HG03066 (cell line): ENCODE measurements around the gene DACT2.
"Not testable (repeated sequence)": the region's sequence is repeated elsewhere in the genome, so short reads cannot be mapped to it uniquely, and the experiment has no call there.

Experiments used
- ATAC-seq: cut with Tn5 transposase; IDR thresholded peaks from one replicate; pipeline ENCODE4 v1.9.1; 2021; ENCODE audit warnings: low read depth; ENCODE audit not compliant: unreplicated experiment

Gene DACT2

GRCh38 chr6:168285456-168285855 is 34.1 kb downstream of the DACT2 start:
- ATAC-seq = no peak

GRCh38 chr6:168284187-168284586 is 35.4 kb downstream of the DACT2 start:
- ATAC-seq = no peak

GRCh38 chr6:168283686-168284025 is 35.9 kb downstream of the DACT2 start:
- no peak for ATAC-seq

GRCh38 chr6:168282985-168283685 is 36.4 kb downstream of the DACT2 start:
- ATAC-seq = no peak

- ATAC-seq = no peak
Observed at GRCh38 chr6:168281826-168282225, 37.8 kb downstream of the DACT2 start.

GRCh38 chr6:168281314-168281713 is 38.3 kb downstream of the DACT2 start:
- ATAC-seq = not testable (repeated sequence)

GRCh38 chr6:168280899-168281245 is 38.7 kb downstream of the DACT2 start:
- no peak for ATAC-seq

GRCh38 chr6:168280020-168280898 is 39.3 kb downstream of the DACT2 start:
- no peak for ATAC-seq

- no peak for ATAC-seq
Observed at GRCh38 chr6:168279403-168279935, 40.1 kb downstream of the DACT2 start.

- ATAC-seq = no peak
Observed at GRCh38 chr6:168278904-168279303, 40.7 kb downstream of the DACT2 start.

- ATAC-seq = no peak
Observed at GRCh38 chr6:168277274-168277669, 42.3 kb downstream of the DACT2 start.

GRCh38 chr6:168276576-168277273 is 42.9 kb downstream of the DACT2 start:
- no peak for ATAC-seq

- ATAC-seq = no peak
Observed at GRCh38 chr6:168275168-168275567, 44.4 kb downstream of the DACT2 start.

- ATAC-seq = no peak
Observed at GRCh38 chr6:168274037-168274952, 45.3 kb downstream of the DACT2 start.

GRCh38 chr6:168273441-168274036 is 46.0 kb downstream of the DACT2 start:
- no peak for ATAC-seq

- ATAC-seq = no peak
Observed at GRCh38 chr6:168272415-168273325, 46.9 kb downstream of the DACT2 start.

GRCh38 chr6:168270274-168271172 is 49.1 kb downstream of the DACT2 start:
- no peak for ATAC-seq
